Germinal center (tissue), 1 donor: ENCODE results near the gene LAMA3.
"Not testable (repeated sequence)": the region's sequence is repeated elsewhere in the genome, so short reads cannot be mapped to it uniquely, and the experiment has no call there.

Experiments used
- DNase-seq: peaks from one replicate; pipeline ENCODE4 v3.0.0; 2012; ENCODE audit warnings: mixed read lengths, low spot score

The LAMA3 gene

GRCh38 chr18:23703057-23703986, 14.1 kb downstream of the LAMA3 start:
- DNase-seq = no peak

- no peak for DNase-seq
Observed at GRCh38 chr18:23703987-23704384, 14.7 kb downstream of the LAMA3 start.

GRCh38 chr18:23704806-23705205, 15.6 kb downstream of the LAMA3 start:
- DNase-seq = no peak

- DNase-seq = no peak
Observed at GRCh38 chr18:23706971-23707640, 17.9 kb downstream of the LAMA3 start.

GRCh38 chr18:23710068-23710527, 20.8 kb downstream of the LAMA3 start:
- no peak for DNase-seq

GRCh38 chr18:23710946-23711345, 21.7 kb downstream of the LAMA3 start:
- DNase-seq = no peak

GRCh38 chr18:23711426-23711825, 22.2 kb downstream of the LAMA3 start:
- DNase-seq = no peak

GRCh38 chr18:23712445-23712844, 23.2 kb downstream of the LAMA3 start:
- DNase-seq = no peak

- no peak for DNase-seq
Observed at GRCh38 chr18:23714576-23714975, 25.3 kb downstream of the LAMA3 start.

- not testable (repeated sequence) for DNase-seq
Observed at GRCh38 chr18:23716079-23716478, 26.8 kb downstream of the LAMA3 start.

GRCh38 chr18:23716516-23716915, 27.3 kb downstream of the LAMA3 start:
- no peak for DNase-seq

- DNase-seq = no peak
Observed at GRCh38 chr18:23716966-23717365, 27.7 kb downstream of the LAMA3 start.

GRCh38 chr18:23718243-23718720, 29.0 kb downstream of the LAMA3 start:
- no peak for DNase-seq

- DNase-seq = no peak
Observed at GRCh38 chr18:23718731-23719130, 29.5 kb downstream of the LAMA3 start.

GRCh38 chr18:23719634-23720201, 30.5 kb downstream of the LAMA3 start:
- DNase-seq = no peak

- DNase-seq = no peak
Observed at GRCh38 chr18:23721696-23722480, 32.6 kb downstream of the LAMA3 start.

- no peak for DNase-seq
Observed at GRCh38 chr18:23722646-23723045, 33.4 kb downstream of the LAMA3 start.

GRCh38 chr18:23723121-23723520, 33.9 kb downstream of the LAMA3 start:
- DNase-seq = no peak

GRCh38 chr18:23724681-23725080, 35.4 kb downstream of the LAMA3 start:
- DNase-seq = no peak

- DNase-seq = no peak
Observed at GRCh38 chr18:23725351-23725750, 36.1 kb downstream of the LAMA3 start.

GRCh38 chr18:23725827-23726661, 36.8 kb downstream of the LAMA3 start:
- DNase-seq = no peak
